ENCODE measurements around the gene NRAS. TPM values are rescaled to one million over a fixed set of nuclear protein-coding genes. Genes with fewer than 3 reads are reported as not detected.

NRAS gene
- total RNA-seq, 2 donors from 2014 or later, result 75.0 to 78.0 TPM

DNA sequence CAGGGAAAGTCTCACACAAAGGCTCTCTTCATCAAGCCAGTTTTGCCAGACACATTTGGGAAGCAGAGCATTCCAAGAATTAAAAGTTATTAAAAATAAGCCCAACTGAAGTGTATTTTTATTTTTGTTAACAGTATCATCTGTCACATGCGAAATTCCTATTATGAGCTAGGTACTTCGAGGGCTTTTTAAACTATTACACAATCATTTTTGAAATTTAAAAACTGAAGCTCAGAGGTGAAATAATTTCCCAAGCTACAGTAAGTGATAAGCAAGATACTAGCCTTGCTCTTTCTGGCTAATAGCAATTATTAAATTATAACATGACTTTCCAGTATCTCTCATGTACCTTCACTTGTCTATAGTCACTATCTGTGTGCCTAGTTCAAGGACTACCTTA lies 12.0 kb upstream of the NRAS start:
- Histone ChIP-seq H3K36me3 (ENCODE audit: control insufficient read depth, insufficient read depth, low read length) (peaks cover 98% of the 10 kb centered on the region), H3K4me1 (ENCODE audit: control insufficient read depth, insufficient read depth, low read length) (no peaks in the 10 kb centered on the region), H3K27ac (ENCODE audit: low read depth, low read length) (no peak overlapping the region), H3K27me3 (ENCODE audit: control insufficient read depth, insufficient read depth, low read length, poor library complexity, severe bottlenecking) (no peaks in the 10 kb centered on the region), H3K9me3 (ENCODE audit: control insufficient read depth, low read length) (no peaks in the 10 kb centered on the region), H3K9ac (ENCODE audit: extremely low read depth, low read length, poor library complexity, severe bottlenecking) (no peak overlapping the region), H3K4me3 (ENCODE audit: low read length) (no peak overlapping the region)
- H3K4me1 Mint-ChIP-seq, result peaks cover 4% of the 10 kb centered on the region
- H3K9me3 Mint-ChIP-seq, result no peaks in the 10 kb centered on the region
- no peak for DNase-seq
- WGBS, 2 experiments (ENCODE audit: insufficient coverage in 1 of 2, insufficient read length in 1 of 2), result 95 to 100% methylated on average over 2 of the region's 2 CpGs
- H3K27me3 Mint-ChIP-seq (ENCODE audit: insufficient read depth), result no peaks in the 10 kb centered on the region
- TF ChIP-seq, protein P1, sequence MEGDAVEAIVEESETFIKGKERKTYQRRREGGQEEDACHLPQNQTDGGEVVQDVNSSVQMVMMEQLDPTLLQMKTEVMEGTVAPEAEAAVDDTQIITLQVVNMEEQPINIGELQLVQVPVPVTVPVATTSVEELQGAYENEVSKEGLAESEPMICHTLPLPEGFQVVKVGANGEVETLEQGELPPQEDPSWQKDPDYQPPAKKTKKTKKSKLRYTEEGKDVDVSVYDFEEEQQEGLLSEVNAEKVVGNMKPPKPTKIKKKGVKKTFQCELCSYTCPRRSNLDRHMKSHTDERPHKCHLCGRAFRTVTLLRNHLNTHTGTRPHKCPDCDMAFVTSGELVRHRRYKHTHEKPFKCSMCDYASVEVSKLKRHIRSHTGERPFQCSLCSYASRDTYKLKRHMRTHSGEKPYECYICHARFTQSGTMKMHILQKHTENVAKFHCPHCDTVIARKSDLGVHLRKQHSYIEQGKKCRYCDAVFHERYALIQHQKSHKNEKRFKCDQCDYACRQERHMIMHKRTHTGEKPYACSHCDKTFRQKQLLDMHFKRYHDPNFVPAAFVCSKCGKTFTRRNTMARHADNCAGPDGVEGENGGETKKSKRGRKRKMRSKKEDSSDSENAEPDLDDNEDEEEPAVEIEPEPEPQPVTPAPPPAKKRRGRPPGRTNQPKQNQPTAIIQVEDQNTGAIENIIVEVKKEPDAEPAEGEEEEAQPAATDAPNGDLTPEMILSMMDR (conservative IDR thresholded peaks at IDR 0.05), result no peak
- H3K27ac Mint-ChIP-seq, result no peak overlapping the region
- no peak overlapping the region for H3K4me3 Mint-ChIP-seq
- H3K36me3 Mint-ChIP-seq (ENCODE audit: low read depth), result peaks cover 89% of the 10 kb centered on the region

DNA sequence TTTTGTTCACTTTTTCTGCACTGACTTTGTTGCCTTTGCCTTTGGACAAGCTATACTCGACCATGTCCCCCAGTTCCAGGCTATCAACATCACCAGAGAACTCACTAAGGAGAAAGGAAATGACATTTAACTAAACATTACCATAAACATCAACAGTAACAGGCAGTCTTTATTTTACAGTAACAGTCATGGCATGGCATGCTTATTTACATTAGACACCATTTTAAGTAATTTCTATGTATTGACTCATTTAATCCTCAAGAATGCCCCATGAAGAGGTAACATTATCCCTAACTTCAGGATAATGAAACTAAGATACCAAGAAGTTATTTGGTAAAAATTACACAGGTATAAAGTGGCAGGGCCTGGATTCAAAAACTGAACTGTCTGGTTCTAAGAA lies 8.7 kb upstream of the NRAS start:
- no peak overlapping the region for H3K9ac ChIP-seq (ENCODE audit: extremely low read depth, low read length, poor library complexity, severe bottlenecking)
- no peak overlapping the region for H3K27ac Mint-ChIP-seq
- H3K36me3 ChIP-seq (ENCODE audit: control insufficient read depth, insufficient read depth, low read length), result peaks cover 100% of the 10 kb centered on the region
- H3K4me1 Mint-ChIP-seq, result peaks cover 4% of the 10 kb centered on the region
- H3K27me3 Mint-ChIP-seq (ENCODE audit: insufficient read depth), result no peaks in the 10 kb centered on the region
- no peak overlapping the region for H3K4me3 ChIP-seq (ENCODE audit: low read length)
- no peak overlapping the region for H3K27ac ChIP-seq (ENCODE audit: low read depth, low read length)
- no peaks in the 10 kb centered on the region for H3K4me1 ChIP-seq (ENCODE audit: control insufficient read depth, insufficient read depth, low read length)
- H3K9me3 ChIP-seq (ENCODE audit: control insufficient read depth, low read length), result no peaks in the 10 kb centered on the region
- peaks cover 87% of the 10 kb centered on the region for H3K36me3 Mint-ChIP-seq (ENCODE audit: low read depth)
- H3K4me3 Mint-ChIP-seq, result no peak overlapping the region
- no peaks in the 10 kb centered on the region for H3K27me3 ChIP-seq (ENCODE audit: control insufficient read depth, insufficient read depth, low read length, poor library complexity, severe bottlenecking)
- DNase-seq, result no peak
- H3K9me3 Mint-ChIP-seq, result no peaks in the 10 kb centered on the region
- 97% methylated on average over 1 of the region's 1 CpG; no CpG with 5 or more reads in 1 of the 2 experiments for WGBS, 2 experiments (ENCODE audit: insufficient coverage in 1 of 2, insufficient read length in 1 of 2)
- TF ChIP-seq, protein P1 (conservative IDR thresholded peaks at IDR 0.05), result no peak

DNA sequence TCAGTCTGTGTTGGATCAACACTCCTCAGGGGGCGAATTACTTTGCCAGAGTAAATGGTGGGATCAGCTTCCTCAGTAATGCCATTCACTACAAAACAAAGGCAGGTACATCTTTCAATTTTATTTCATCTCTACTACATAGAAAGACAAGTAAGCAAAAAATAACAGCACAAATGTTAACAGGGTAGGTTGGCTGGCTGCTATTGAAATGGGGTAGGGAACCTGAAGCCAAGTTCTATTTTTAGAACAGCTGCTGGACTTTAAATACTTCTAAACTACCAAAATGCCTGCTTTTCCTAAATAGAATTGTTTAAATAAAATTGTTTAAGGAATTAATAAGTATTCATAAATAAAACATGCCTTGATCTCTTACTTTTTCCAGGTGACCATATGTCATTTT lies 7.3 kb upstream of the NRAS start:
- DNase-seq, result no peak
- H3K4me1 ChIP-seq (ENCODE audit: control insufficient read depth, insufficient read depth, low read length), result no peaks in the 10 kb centered on the region
- no peak overlapping the region for H3K4me3 ChIP-seq (ENCODE audit: low read length)
- H3K36me3 ChIP-seq (ENCODE audit: control insufficient read depth, insufficient read depth, low read length), result peaks cover 100% of the 10 kb centered on the region
- no peak overlapping the region for H3K4me3 Mint-ChIP-seq
- H3K27ac ChIP-seq (ENCODE audit: low read depth, low read length), result no peak overlapping the region
- H3K9ac ChIP-seq (ENCODE audit: extremely low read depth, low read length, poor library complexity, severe bottlenecking), result no peak overlapping the region
- H3K27ac Mint-ChIP-seq, result no peak overlapping the region
- no peaks in the 10 kb centered on the region for H3K9me3 ChIP-seq (ENCODE audit: control insufficient read depth, low read length)
- H3K9me3 Mint-ChIP-seq, result no peaks in the 10 kb centered on the region
- 96% methylated on average over 1 of the region's 1 CpG; no CpG with 5 or more reads in 1 of the 2 experiments for WGBS, 2 experiments (ENCODE audit: insufficient coverage in 1 of 2, insufficient read length in 1 of 2)
- no peaks in the 10 kb centered on the region for H3K27me3 ChIP-seq (ENCODE audit: control insufficient read depth, insufficient read depth, low read length, poor library complexity, severe bottlenecking)
- H3K36me3 Mint-ChIP-seq (ENCODE audit: low read depth), result peaks cover 88% of the 10 kb centered on the region
- H3K27me3 Mint-ChIP-seq (ENCODE audit: insufficient read depth), result no peaks in the 10 kb centered on the region
- TF ChIP-seq, protein P1 (conservative IDR thresholded peaks at IDR 0.05), result no peak
- H3K4me1 Mint-ChIP-seq, result peaks cover 4% of the 10 kb centered on the region
